ENCODE data around the gene LGR6. TPM values are rescaled to one million over a fixed set of nuclear protein-coding genes. Genes with fewer than 3 reads are reported as not detected.
A peak's percentile ranks its signal among the peaks of the same experiment; 100 is the strongest.

Gene LGR6
- total and polyA plus RNA-seq, 10 of the 15 experiments (the other 5 are each of a cell fraction or from before 2014, with no cell fraction given) = not detected

DNA sequence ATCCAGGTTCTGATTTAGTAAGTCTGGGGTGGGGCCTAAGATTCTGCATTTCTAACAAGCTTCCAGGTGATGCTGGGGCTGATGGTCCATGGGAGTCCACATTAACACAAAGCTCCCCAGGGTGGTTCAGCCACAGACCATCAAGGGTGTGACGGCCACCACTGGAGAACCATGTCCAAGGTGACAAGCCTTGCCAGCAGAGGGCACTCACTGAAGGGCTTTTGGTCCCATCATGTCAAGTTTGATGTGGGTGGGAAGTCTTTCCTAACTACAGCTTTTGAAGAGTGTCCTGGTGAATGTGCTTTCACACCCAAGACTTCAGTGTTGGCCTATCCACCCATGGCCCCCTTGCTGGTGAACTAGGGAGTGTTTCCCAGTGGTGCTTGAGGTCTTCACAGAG, 81.0 kb downstream of the LGR6 start (continued):
- TF ChIP-seq, protein P1, sequence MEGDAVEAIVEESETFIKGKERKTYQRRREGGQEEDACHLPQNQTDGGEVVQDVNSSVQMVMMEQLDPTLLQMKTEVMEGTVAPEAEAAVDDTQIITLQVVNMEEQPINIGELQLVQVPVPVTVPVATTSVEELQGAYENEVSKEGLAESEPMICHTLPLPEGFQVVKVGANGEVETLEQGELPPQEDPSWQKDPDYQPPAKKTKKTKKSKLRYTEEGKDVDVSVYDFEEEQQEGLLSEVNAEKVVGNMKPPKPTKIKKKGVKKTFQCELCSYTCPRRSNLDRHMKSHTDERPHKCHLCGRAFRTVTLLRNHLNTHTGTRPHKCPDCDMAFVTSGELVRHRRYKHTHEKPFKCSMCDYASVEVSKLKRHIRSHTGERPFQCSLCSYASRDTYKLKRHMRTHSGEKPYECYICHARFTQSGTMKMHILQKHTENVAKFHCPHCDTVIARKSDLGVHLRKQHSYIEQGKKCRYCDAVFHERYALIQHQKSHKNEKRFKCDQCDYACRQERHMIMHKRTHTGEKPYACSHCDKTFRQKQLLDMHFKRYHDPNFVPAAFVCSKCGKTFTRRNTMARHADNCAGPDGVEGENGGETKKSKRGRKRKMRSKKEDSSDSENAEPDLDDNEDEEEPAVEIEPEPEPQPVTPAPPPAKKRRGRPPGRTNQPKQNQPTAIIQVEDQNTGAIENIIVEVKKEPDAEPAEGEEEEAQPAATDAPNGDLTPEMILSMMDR (IDR thresholded peaks at IDR 0.05 in 2 of 3, conservative IDR thresholded peaks at IDR 0.05 in 1 of 3; ENCODE audit: control insufficient read depth in 2 of 3, extremely low read depth in 1 of 3, insufficient read depth in 1 of 3, low read depth in 3 of 3, low read length in 3 of 3) = peak; percentile 48 to 71 (median 57)
- TF ChIP-seq, protein P2, sequence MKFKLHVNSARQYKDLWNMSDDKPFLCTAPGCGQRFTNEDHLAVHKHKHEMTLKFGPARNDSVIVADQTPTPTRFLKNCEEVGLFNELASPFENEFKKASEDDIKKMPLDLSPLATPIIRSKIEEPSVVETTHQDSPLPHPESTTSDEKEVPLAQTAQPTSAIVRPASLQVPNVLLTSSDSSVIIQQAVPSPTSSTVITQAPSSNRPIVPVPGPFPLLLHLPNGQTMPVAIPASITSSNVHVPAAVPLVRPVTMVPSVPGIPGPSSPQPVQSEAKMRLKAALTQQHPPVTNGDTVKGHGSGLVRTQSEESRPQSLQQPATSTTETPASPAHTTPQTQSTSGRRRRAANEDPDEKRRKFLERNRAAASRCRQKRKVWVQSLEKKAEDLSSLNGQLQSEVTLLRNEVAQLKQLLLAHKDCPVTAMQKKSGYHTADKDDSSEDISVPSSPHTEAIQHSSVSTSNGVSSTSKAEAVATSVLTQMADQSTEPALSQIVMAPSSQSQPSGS (IDR thresholded peaks at IDR 0.05; ENCODE audit: low read length) = no peak

DNA sequence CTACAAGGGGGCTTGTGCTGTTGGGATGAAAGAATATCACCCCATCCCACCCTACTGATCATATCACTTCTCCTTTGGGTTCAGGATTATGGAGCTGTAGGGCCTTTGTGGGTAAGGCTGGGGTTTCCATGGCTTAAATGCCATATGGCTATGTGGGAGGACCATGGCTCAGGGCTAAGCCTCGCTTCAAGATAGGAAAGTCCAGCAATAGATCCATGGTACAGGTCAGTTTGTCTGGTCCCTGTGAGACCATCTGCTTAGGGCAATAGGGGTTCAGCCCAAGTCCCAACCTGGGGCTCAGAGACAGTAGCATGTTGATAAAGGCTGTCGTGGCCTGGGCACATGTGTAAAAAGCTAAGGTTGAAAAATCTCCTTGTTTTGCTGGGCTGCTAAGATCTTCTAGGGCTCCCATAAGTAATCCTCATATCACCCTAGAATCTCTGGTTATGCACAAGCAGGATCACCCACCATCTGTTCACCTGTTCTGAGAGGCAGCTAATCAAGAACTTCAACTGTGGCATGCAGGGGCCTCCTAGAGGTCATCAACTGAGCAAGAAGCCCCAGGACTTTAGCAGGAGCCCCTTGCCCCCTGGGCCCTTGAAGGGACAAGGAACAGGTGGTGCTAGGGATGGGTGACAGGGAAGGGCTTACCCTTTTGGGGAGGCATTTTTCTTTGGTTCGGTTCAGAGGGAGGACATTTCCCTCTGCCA, 81.6 kb downstream of the LGR6 start:
- WGBS (ENCODE audit: insufficient coverage, insufficient replicate concordance, low lambda C conversion rate, missing lambda C conversion rate) = 11% methylated on average over 3 of the region's 3 CpGs
- H3K36me3 ChIP-seq (ENCODE audit: control insufficient read depth in 2 of 2, insufficient read depth in 2 of 2, low read length in 1 of 2) = no peaks in the 10 kb centered on the region
- ChIA-PET POLR2A (no interaction called here), SMC1A (ENCODE audit: uncharacterized antibody, unreplicated experiment) (interaction anchor here (1.0 to 2.7 kb wide), 7 partner anchors 9 to 120 kb away, joined by 3 to 17 read pairs (median 6); no protein-coding TSS in a partner anchor), RAD21 (ENCODE audit: unreplicated experiment) (interaction anchor here (1.2 to 1.5 kb wide), 3 partner anchors 32 to 82 kb away, joined by 4 to 6 read pairs (median 6); partner anchors contain the start of gene LGR6), CTCF (interaction anchor here (1.2 to 3.9 kb wide), 10 partner anchors 10 to 444 kb away, joined by 4 to 21 read pairs (median 8); partner anchors contain the start of gene LGR6)
- DNase-seq (ENCODE audit: low read depth, low spot score) = no peak
- no peaks in the 10 kb centered on the region for H4K20me1 ChIP-seq (ENCODE audit: control insufficient read depth, insufficient read depth)
- no peak for ATAC-seq
- no peaks in the 10 kb centered on the region for H3K4me1 ChIP-seq (ENCODE audit: control insufficient read depth, insufficient read depth, low read length)
- in situ Hi-C loops (cut with MboI) = no loop called here
- intact Hi-C loops (cut with micrococcal nuclease; ENCODE audit: unreplicated experiment) = loop anchor here (10.0 kb wide), 1 partner anchor 80 kb away; the partner anchor contains the start of gene LGR6
- no peak overlapping the region for H3K4me3 ChIP-seq
- H3K9ac ChIP-seq (ENCODE audit: control insufficient read depth, insufficient read depth, low read length) = no peak overlapping the region
- BruUV-seq (replicated peaks) = no TSS peak
- H3K79me2 ChIP-seq (ENCODE audit: control insufficient read depth, insufficient read depth, low read length) = no peaks in the 10 kb centered on the region
- FAIRE-seq = no peak
- H3K27ac ChIP-seq (ENCODE audit: control insufficient read depth, insufficient read depth) = no peak overlapping the region
- no peak overlapping the region for H3K4me2 ChIP-seq (ENCODE audit: control insufficient read depth, insufficient read depth)
- peaks cover 2% of the 10 kb centered on the region in 2 experiments; a peak in 2 of 4 replicates for H3K27me3 ChIP-seq (replicated peaks in 1 of 2; ENCODE audit: control insufficient read depth in 2 of 2, insufficient read depth in 2 of 2, low read length in 1 of 2)
- no peaks in the 10 kb centered on the region for H3K9me3 ChIP-seq (replicated peaks; ENCODE audit: control insufficient read depth, insufficient read depth, low read length)
- no peak overlapping the region for H2AFZ ChIP-seq (ENCODE audit: control insufficient read depth, low read depth, low read length)
- TF ChIP-seq ZZZ3 (IDR thresholded peaks at IDR 0.05; ENCODE audit: control insufficient read depth, insufficient read length, low read depth) = no peak
- TF ChIP-seq, protein P3, sequence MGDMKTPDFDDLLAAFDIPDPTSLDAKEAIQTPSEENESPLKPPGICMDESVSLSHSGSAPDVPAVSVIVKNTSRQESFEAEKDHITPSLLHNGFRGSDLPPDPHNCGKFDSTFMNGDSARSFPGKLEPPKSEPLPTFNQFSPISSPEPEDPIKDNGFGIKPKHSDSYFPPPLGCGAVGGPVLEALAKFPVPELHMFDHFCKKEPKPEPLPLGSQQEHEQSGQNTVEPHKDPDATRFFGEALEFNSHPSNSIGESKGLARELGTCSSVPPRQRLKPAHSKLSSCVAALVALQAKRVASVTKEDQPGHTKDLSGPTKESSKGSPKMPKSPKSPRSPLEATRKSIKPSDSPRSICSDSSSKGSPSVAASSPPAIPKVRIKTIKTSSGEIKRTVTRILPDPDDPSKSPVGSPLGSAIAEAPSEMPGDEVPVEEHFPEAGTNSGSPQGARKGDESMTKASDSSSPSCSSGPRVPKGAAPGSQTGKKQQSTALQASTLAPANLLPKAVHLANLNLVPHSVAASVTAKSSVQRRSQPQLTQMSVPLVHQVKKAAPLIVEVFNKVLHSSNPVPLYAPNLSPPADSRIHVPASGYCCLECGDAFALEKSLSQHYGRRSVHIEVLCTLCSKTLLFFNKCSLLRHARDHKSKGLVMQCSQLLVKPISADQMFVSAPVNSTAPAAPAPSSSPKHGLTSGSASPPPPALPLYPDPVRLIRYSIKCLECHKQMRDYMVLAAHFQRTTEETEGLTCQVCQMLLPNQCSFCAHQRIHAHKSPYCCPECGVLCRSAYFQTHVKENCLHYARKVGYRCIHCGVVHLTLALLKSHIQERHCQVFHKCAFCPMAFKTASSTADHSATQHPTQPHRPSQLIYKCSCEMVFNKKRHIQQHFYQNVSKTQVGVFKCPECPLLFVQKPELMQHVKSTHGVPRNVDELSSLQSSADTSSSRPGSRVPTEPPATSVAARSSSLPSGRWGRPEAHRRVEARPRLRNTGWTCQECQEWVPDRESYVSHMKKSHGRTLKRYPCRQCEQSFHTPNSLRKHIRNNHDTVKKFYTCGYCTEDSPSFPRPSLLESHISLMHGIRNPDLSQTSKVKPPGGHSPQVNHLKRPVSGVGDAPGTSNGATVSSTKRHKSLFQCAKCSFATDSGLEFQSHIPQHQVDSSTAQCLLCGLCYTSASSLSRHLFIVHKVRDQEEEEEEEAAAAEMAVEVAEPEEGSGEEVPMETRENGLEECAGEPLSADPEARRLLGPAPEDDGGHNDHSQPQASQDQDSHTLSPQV (IDR thresholded peaks at IDR 0.05) = no peak
- TF ChIP-seq ZNF622 (IDR thresholded peaks at IDR 0.05) = no peak
- no peak for TF ChIP-seq SMAD5 (IDR thresholded peaks at IDR 0.05; ENCODE audit: low read depth)
- TF ChIP-seq, protein P4, sequence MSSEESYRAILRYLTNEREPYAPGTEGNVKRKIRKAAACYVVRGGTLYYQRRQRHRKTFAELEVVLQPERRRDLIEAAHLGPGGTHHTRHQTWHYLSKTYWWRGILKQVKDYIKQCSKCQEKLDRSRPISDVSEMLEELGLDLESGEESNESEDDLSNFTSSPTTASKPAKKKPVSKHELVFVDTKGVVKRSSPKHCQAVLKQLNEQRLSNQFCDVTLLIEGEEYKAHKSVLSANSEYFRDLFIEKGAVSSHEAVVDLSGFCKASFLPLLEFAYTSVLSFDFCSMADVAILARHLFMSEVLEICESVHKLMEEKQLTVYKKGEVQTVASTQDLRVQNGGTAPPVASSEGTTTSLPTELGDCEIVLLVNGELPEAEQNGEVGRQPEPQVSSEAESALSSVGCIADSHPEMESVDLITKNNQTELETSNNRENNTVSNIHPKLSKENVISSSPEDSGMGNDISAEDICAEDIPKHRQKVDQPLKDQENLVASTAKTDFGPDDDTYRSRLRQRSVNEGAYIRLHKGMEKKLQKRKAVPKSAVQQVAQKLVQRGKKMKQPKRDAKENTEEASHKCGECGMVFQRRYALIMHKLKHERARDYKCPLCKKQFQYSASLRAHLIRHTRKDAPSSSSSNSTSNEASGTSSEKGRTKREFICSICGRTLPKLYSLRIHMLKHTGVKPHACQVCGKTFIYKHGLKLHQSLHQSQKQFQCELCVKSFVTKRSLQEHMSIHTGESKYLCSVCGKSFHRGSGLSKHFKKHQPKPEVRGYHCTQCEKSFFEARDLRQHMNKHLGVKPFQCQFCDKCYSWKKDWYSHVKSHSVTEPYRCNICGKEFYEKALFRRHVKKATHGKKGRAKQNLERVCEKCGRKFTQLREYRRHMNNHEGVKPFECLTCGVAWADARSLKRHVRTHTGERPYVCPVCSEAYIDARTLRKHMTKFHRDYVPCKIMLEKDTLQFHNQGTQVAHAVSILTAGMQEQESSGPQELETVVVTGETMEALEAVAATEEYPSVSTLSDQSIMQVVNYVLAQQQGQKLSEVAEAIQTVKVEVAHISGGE (CRISPR knock-in tag; IDR thresholded peaks at IDR 0.05) = no peak
- TF ChIP-seq CREM (IDR thresholded peaks at IDR 0.05; ENCODE audit: low read depth) = no peak
- TF ChIP-seq SP1 (IDR thresholded peaks at IDR 0.05; ENCODE audit: low read depth, low read length) = no peak
